K562 treated with DMSO at 1 percent for 12 hours (cell line): Measurements from ENCODE around the gene PROC. TPM values are rescaled to one million over a fixed set of nuclear protein-coding genes. Genes with fewer than 3 reads are reported as not detected.

Experiments used
- total RNA-seq: library from RNA; unstranded; fragments of 300-600 nt; gene quantifications from 2 replicates; pipeline ENCODE4 v1.2.3, GENCODE V29; 2022; ENCODE audit not compliant: insufficient read depth

The PROC gene
- not detected in 2 replicates for total RNA-seq

GRCh38 chr2:127418300-127419111 is at the start of gene PROC:
TSS of gene PROC (plus strand) at chr2:127418427. CDS start at chr2:127419943, 1,516 bp downstream.

GRCh38 chr2:127387655-127388422 is 30.4 kb upstream of the PROC start, which contains the start of gene MAP3K2:
TSS of gene MAP3K2 (minus strand) at chr2:127387975. CDS start at chr2:127343129, 44,846 bp downstream.

Other genes with a start within 250 kb of the PROC start
- gene CYP27C1, start 198.1 kb upstream of the PROC start, total RNA-seq = not detected in 2 replicates
- 24.4 and 46.6 TPM in 2 replicates for gene ERCC3, start 124.3 kb upstream of the PROC start, total RNA-seq
- gene MAP3K2, start 30.5 kb upstream of the PROC start, total RNA-seq = 0.65 and 16.8 TPM in 2 replicates
- gene IWS1, start 108.1 kb downstream of the PROC start, total RNA-seq = 22.4 and 43.1 TPM in 2 replicates
- gene MYO7B, start 117.3 kb downstream of the PROC start, total RNA-seq = not detected in 2 replicates
- gene GPR17, start 227.7 kb downstream of the PROC start, total RNA-seq = not detected in 2 replicates